GM23248 (cell line): ENCODE data around the gene LARP4B. TPM values are rescaled to one million over a fixed set of nuclear protein-coding genes. Genes with fewer than 3 reads are reported as not detected.

Experiments used
- DNase-seq: peaks from one replicate; pipeline ENCODE4 v3.0.0-alpha.2; 2015
- H2AFZ ChIP-seq: fragments of 200-600 bp; sonication (generic); 2 replicates; pipeline ENCODE4 v1.6.1; 2016; ENCODE audit warnings: antibody characterized with exemption
- H3F3A ChIP-seq: fragments of 200-600 bp; sonication (generic); 2 replicates; pipeline ENCODE4 v1.6.1; 2016; ENCODE audit warnings: mild to moderate bottlenecking, antibody characterized with exemption, mixed run types; ENCODE audit not compliant: insufficient read depth
- H3K27ac ChIP-seq: fragments of 200-600 bp; sonication (generic); 2 replicates; pipeline ENCODE4 v1.5.1; 2016; ENCODE audit warnings: mild to moderate bottlenecking
- H3K27me3 ChIP-seq: fragments of 200-600 bp; sonication (generic); replicated peaks from 2 replicates; pipeline ENCODE4 v1.6.1; 2016; ENCODE audit warnings: mild to moderate bottlenecking; ENCODE audit not compliant: insufficient read depth
- H3K36me3 ChIP-seq: fragments of 200-600 bp; sonication (generic); 2 replicates; pipeline ENCODE4 v1.6.1; 2016; ENCODE audit warnings: low read depth, mild to moderate bottlenecking
- H3K4me1 ChIP-seq: fragments of 200-600 bp; sonication (generic); 2 replicates; pipeline ENCODE4 v1.6.1; 2016; ENCODE audit warnings: mild to moderate bottlenecking; ENCODE audit not compliant: insufficient read depth
- H3K4me2 ChIP-seq: fragments of 200-600 bp; sonication (generic); one replicate; pipeline ENCODE4 v1.6.1; 2016; ENCODE audit warnings: mild to moderate bottlenecking; ENCODE audit not compliant: unreplicated experiment
- H3K4me3 ChIP-seq: fragments of 200-600 bp; sonication (generic); 2 replicates; pipeline ENCODE4 v1.5.1; 2016; ENCODE audit warnings: mild to moderate bottlenecking
- H3K79me2 ChIP-seq: fragments of 200-600 bp; sonication (generic); 2 replicates; pipeline ENCODE4 v1.6.1; 2016; ENCODE audit warnings: mild to moderate bottlenecking; ENCODE audit not compliant: insufficient read depth
- H3K9ac ChIP-seq: fragments of 200-600 bp; sonication (generic); 2 replicates; pipeline ENCODE4 v1.6.1; 2016; ENCODE audit warnings: mild to moderate bottlenecking
- H3K9me2 ChIP-seq: fragments of 200-600 bp; sonication (generic); 2 replicates; pipeline ENCODE4 v1.6.1; 2016; ENCODE audit warnings: mixed run types, mild to moderate bottlenecking, moderate library complexity; ENCODE audit not compliant: insufficient read depth
- H3K9me3 ChIP-seq: fragments of 200-600 bp; sonication (generic); one replicate; pipeline ENCODE4 v1.6.1; 2017; ENCODE audit warnings: low read depth
- H4K20me1 ChIP-seq: fragments of 200-600 bp; sonication (generic); 2 replicates; pipeline ENCODE4 v1.6.0; 2016; ENCODE audit not compliant: insufficient read depth
- EZH2 ChIP-seq: fragments of 200-600 bp; sonication (generic); IDR thresholded peaks from 2 replicates; pipeline ENCODE4 v1.6.1; 2018; ENCODE audit warnings: antibody characterized with exemption, mild to moderate bottlenecking; ENCODE audit not compliant: insufficient read depth, poor library complexity, severe bottlenecking
- EZH2phosphoT487 ChIP-seq: fragments of 200-600 bp; sonication (generic); IDR thresholded peaks from 2 replicates; pipeline ENCODE4 v1.6.1; 2018; ENCODE audit warnings: antibody characterized with exemption, moderate library complexity, mild to moderate bottlenecking, low read depth; ENCODE audit not compliant: insufficient read depth
- WGBS, 2 experiments: methylation state at CpG; one replicate each; pipeline ENCODE4 v1.1.6; 2015 to 2017; ENCODE audit warnings: low lambda C conversion rate in 2 of 2, low coverage in 1 of 2; ENCODE audit errors: missing lambda C conversion rate in 2 of 2; 5-methylcytosine and 5-hydroxymethylcytosine counted together
- in situ Hi-C: fragments of 300-500 bp; cut with MboI; formaldehyde crosslinking; loops from 2 replicates; pipeline ENCODE4 v1.15.0; 2020
- polyA plus RNA-seq: library from polyadenylated mRNA; unstranded; fragments of >200 nt; fragmentation: Nextera tagmentation; extraction: Ambion mirVana; gene quantifications from 2 replicates; pipeline ENCODE4 v1.2.1, GENCODE V29; 2016
- total RNA-seq: library from RNA; depleted of rRNA; stranded (reverse); fragments of >200 nt; shearing (Covaris generic); gene quantifications from 2 replicates; pipeline ENCODE4 v1.2.3, GENCODE V29; 2014

LARP4B gene
- total and polyA plus RNA-seq, 2 experiments from 2014 or later, result 20.7 to 30.8 TPM

- no peak overlapping the region for H2AFZ ChIP-seq
- H3K27ac ChIP-seq, result no peak overlapping the region
- 97 to 100% methylated on average over 2 of the region's 2 CpGs for WGBS, 2 experiments
- no peak overlapping the region for H3K4me2 ChIP-seq
- no peaks in the 10 kb centered on the region for H3K9me3 ChIP-seq
- in situ Hi-C loops, result no loop called here
- H3K9me2 ChIP-seq, result no peaks in the 10 kb centered on the region
- H3K9ac ChIP-seq, result no peak overlapping the region
- no peak overlapping the region for H3K4me3 ChIP-seq
- H3F3A ChIP-seq, result peaks cover 5% of the 10 kb centered on the region; the same call in 1 of the 2 replicates
- TF ChIP-seq EZH2 (no peak), EZH2phosphoT487 (no peak)
- 0 out of 2 replicates have a peak, but pooled peaks cover 1% of the 10 kb centered on the region for H3K4me1 ChIP-seq
- H3K79me2 ChIP-seq, result peaks cover 99% of the 10 kb centered on the region
- H3K27me3 ChIP-seq, result no peaks in the 10 kb centered on the region
- H3K36me3 ChIP-seq, result peaks cover 27% of the 10 kb centered on the region
- no peak for DNase-seq
- H4K20me1 ChIP-seq, result no peaks in the 10 kb centered on the region; the same call in 1 of the 2 replicates
These were observed 81.4 kb downstream of the LARP4B start for GRCh38 chr10:850093-850492.

DNA sequence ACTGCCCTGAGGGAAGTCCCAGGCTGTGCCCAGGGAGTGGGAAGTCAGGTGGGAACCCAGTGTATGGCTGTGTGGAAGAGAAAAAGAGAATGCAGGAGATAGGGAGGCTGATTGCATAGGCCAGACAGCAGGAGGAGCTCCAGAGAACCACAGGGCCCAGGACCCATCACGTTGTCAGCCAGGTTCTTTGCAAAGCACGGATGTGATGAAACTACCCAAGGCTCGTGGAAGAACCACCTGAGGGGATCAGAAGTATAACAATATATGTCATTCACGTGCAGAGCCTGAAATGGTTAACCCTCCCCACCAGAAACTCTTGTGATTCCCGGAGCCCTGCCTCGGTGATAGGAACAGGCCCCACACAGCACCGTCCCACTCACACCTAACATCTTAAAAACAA is 83.6 kb downstream of the LARP4B start:
- no peak for DNase-seq
- TF ChIP-seq EZH2phosphoT487, result no peak
- TF ChIP-seq EZH2, result no peak

GRCh38 chr10:846126-846685 is 85.3 kb downstream of the LARP4B start:
- H3K9me2 ChIP-seq, result no peaks in the 10 kb centered on the region
- no peak overlapping the region for H3K9ac ChIP-seq
- no peaks in the 10 kb centered on the region for H3K9me3 ChIP-seq
- peaks cover 5% of the 10 kb centered on the region; the same call in 1 of the 2 replicates for H3F3A ChIP-seq
- H3K4me3 ChIP-seq, result no peak overlapping the region
- no peak for DNase-seq
- peaks cover 31% of the 10 kb centered on the region for H3K36me3 ChIP-seq
- 83 to 84% methylated on average over 7 of the region's 7 CpGs for WGBS, 2 experiments
- peaks cover 96% of the 10 kb centered on the region for H3K79me2 ChIP-seq
- H3K27ac ChIP-seq, result no peak overlapping the region
- peaks cover 18% of the 10 kb centered on the region; the same call in 1 of the 2 replicates for H3K4me1 ChIP-seq
- no peaks in the 10 kb centered on the region; the same call in 1 of the 2 replicates for H4K20me1 ChIP-seq
- H3K27me3 ChIP-seq, result no peaks in the 10 kb centered on the region
- H3K4me2 ChIP-seq, result no peak overlapping the region
- in situ Hi-C loops, result no loop called here
- no peak for TF ChIP-seq EZH2phosphoT487
- H2AFZ ChIP-seq, result no peak overlapping the region

More for the DNA sequence above, 83.6 kb downstream of the LARP4B start:
- H3K79me2 ChIP-seq, result peaks cover 100% of the 10 kb centered on the region
- H3K9me2 ChIP-seq, result no peaks in the 10 kb centered on the region
- in situ Hi-C loops, result no loop called here
- H4K20me1 ChIP-seq, result no peaks in the 10 kb centered on the region; the same call in 1 of the 2 replicates
- no peaks in the 10 kb centered on the region for H3K9me3 ChIP-seq
- peaks cover 18% of the 10 kb centered on the region; the same call in 1 of the 2 replicates for H3K4me1 ChIP-seq
- H3F3A ChIP-seq, result peaks cover 5% of the 10 kb centered on the region; the same call in 1 of the 2 replicates
- peaks cover 17% of the 10 kb centered on the region for H3K36me3 ChIP-seq
- no peak overlapping the region for H3K9ac ChIP-seq
- no peak overlapping the region for H3K27ac ChIP-seq
- H2AFZ ChIP-seq, result no peak overlapping the region
- 81% methylated on average over 7 of the region's 7 CpGs for WGBS, 2 experiments
- H3K4me3 ChIP-seq, result no peak overlapping the region
- H3K4me2 ChIP-seq, result no peak overlapping the region
- H3K27me3 ChIP-seq, result no peaks in the 10 kb centered on the region

DNA sequence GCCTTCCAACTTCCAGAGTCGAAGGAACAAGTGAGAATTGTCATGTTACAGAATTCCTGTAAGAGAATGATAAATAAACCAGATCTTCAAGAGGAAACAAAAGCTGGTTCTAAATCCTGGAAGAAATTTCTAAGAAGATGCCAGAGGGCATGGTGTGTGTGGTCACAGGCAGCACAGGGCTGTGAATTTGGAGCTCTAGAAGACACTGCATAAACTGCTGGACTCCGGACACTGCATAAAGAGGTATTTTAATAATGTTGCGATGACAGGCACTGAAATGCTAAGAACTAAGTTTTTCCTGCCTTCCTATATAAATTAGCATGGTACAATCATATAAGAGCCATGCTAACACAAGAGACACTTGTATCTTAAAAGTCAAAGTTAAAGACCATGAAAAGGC is 86.0 kb downstream of the LARP4B start:
- Histone ChIP-seq H3K9ac (no peak overlapping the region; the same call in 1 of the 2 replicates), H3K9me2 (no peaks in the 10 kb centered on the region), H3K9me3 (no peaks in the 10 kb centered on the region), H3K79me2 (peaks cover 96% of the 10 kb centered on the region), H3K27ac (peak overlapping the region; percentile 19), H3K36me3 (peaks cover 38% of the 10 kb centered on the region), H4K20me1 (no peaks in the 10 kb centered on the region; the same call in 1 of the 2 replicates), H3K4me1 (peaks cover 18% of the 10 kb centered on the region; the same call in 1 of the 2 replicates), H3K27me3 (no peaks in the 10 kb centered on the region), H2AFZ (no peak overlapping the region), H3F3A (peaks cover 5% of the 10 kb centered on the region; the same call in 1 of the 2 replicates), H3K4me2 (no peak overlapping the region), H3K4me3 (no peak overlapping the region)
- no peak for DNase-seq
- in situ Hi-C loops, result no loop called here
- 69 to 73% methylated on average over 3 of the region's 3 CpGs for WGBS, 2 experiments
- TF ChIP-seq EZH2phosphoT487 (no peak), EZH2 (no peak)
